GM12878 (cell line): ENCODE measurements around the gene SETBP1. TPM values are rescaled to one million over a fixed set of nuclear protein-coding genes. Genes with fewer than 3 reads are reported as not detected.

Experiments
- BCL3 ChIP-seq: IDR thresholded peaks from 2 replicates; pipeline ENCODE4 v1.6.1; 2011; ENCODE audit warnings: borderline replicate concordance, low read depth, mild to moderate bottlenecking, moderate library complexity, low read length; ENCODE audit not compliant: insufficient read depth, poor library complexity, severe bottlenecking
- BRCA1 ChIP-seq: IDR thresholded peaks from 2 replicates; pipeline ENCODE4 v1.6.1; 2011; ENCODE audit warnings: low read depth, low read length, improper control_type of control experiment
- CBX3 ChIP-seq: fragments of 200-600 bp; sonication (generic); IDR thresholded peaks from 2 replicates; pipeline ENCODE4 v1.6.1; 2016; ENCODE audit warnings: low read depth, borderline replicate concordance
- CBX5 ChIP-seq: sonication (generic); IDR thresholded peaks from 2 replicates; pipeline ENCODE4 v1.6.1; 2016; ENCODE audit warnings: low read depth, moderate library complexity, mild to moderate bottlenecking, inconsistent platforms
- EGR1 ChIP-seq, 2 experiments: IDR thresholded peaks; 1 replicate in 1 of 2; 2 replicates in 1 of 2; pipeline ENCODE4 v1.6.1; 2011 to 2012; ENCODE audit warnings: low read depth in 2 of 2, low read length in 2 of 2, borderline replicate concordance in 1 of 2, mild to moderate bottlenecking in 1 of 2, moderate library complexity in 1 of 2
- IKZF1 ChIP-seq: fragments of 450-650 bp; conservative IDR thresholded peaks from 2 replicates; pipeline ENCODE4 v1.6.1; 2017; ENCODE audit warnings: antibody characterized with exemption, mild to moderate bottlenecking
- LARP7 ChIP-seq: fragments of 450-650 bp; IDR thresholded peaks from 2 replicates; pipeline ENCODE4 v1.6.1; 2017; ENCODE audit warnings: mild to moderate bottlenecking
- MYC ChIP-seq: IDR thresholded peaks from 2 replicates; pipeline ENCODE4 v1.6.1; 2011; ENCODE audit warnings: mild to moderate bottlenecking, low read length, moderate library complexity, inconsistent platforms; ENCODE audit not compliant: insufficient read depth, insufficient replicate concordance, insufficient read length, severe bottlenecking
- NKRF ChIP-seq: fragments of 450-650 bp; conservative IDR thresholded peaks from 2 replicates; pipeline ENCODE4 v1.6.1; 2017; ENCODE audit warnings: mild to moderate bottlenecking, moderate library complexity
- NR2F1 ChIP-seq: fragments of 450-650 bp; conservative IDR thresholded peaks from 2 replicates; pipeline ENCODE4 v1.6.1; 2017; ENCODE audit warnings: mild to moderate bottlenecking
- SMC3 ChIP-seq: IDR thresholded peaks from 2 replicates; pipeline ENCODE4 v1.6.1; 2011; ENCODE audit warnings: low read length, improper control_type of control experiment, borderline replicate concordance
- STAT3 ChIP-seq: IDR thresholded peaks from 2 replicates; pipeline ENCODE4 v1.6.1; 2011; ENCODE audit warnings: low read depth, low read length, improper control_type of control experiment
- TAF1 ChIP-seq: IDR thresholded peaks from 2 replicates; pipeline ENCODE4 v1.6.1; 2011; ENCODE audit warnings: mild to moderate bottlenecking, low read depth, low read length, borderline replicate concordance
- TARDBP ChIP-seq: IDR thresholded peaks from 2 replicates; pipeline ENCODE4 v1.6.1; 2016; ENCODE audit warnings: borderline replicate concordance
- TCF3 ChIP-seq: IDR thresholded peaks from 2 replicates; pipeline ENCODE4 v1.6.1; 2012; ENCODE audit warnings: low read depth, mild to moderate bottlenecking, low read length, borderline replicate concordance; ENCODE audit not compliant: insufficient read depth
- ZNF687 ChIP-seq: fragments of 450-650 bp; IDR thresholded peaks from 2 replicates; pipeline ENCODE4 v1.6.1; 2017; ENCODE audit warnings: mild to moderate bottlenecking, moderate library complexity
- polyA plus RNA-seq, 11 experiments: library from polyadenylated mRNA; depleted of rRNA in 4 of 11; unstranded in 6 of 11; stranded (reverse) in 5 of 11; fragments of >200 nt; fragmentation: Nextera tagmentation in 4 of 11; fragmentation: Illumina TruSeq in 1 of 11; extraction: Ambion mirVana in 4 of 11; extraction: Trizol in 1 of 11; gene quantifications; 1 replicate in 1 of 11; 2 replicates in 10 of 11; pipeline versions ENCODE4 v1.2.1 to v1.2.3, GENCODE V29; 2011 to 2016; ENCODE audit warnings: inconsistent platforms in 2 of 11, missing spikeins in 2 of 11, low read depth in 1 of 11
- total RNA-seq, 4 experiments: library from RNA; depleted of rRNA in 3 of 4; stranded (reverse); fragments of >200 nt in 3 of 4; fragmentation: Illumina TruSeq in 1 of 4; extraction: Trizol in 1 of 4; gene quantifications; 2 replicates each; pipeline versions ENCODE4 v1.2.1 to v1.2.3, GENCODE V29; 2013 to 2021
- TF ChIP-seq, protein P1 (sequence below): IDR thresholded peaks from 2 replicates; pipeline ENCODE4 v1.6.1; 2012; ENCODE audit warnings: low read depth, low read length, improper control_type of control experiment

The SETBP1 gene
- total and polyA plus RNA-seq, 10 of the 15 experiments (the other 5 are each of a cell fraction or from before 2014, with no cell fraction given) = 0.99 to 29.7 (median 8.3) TPM

DNA sequence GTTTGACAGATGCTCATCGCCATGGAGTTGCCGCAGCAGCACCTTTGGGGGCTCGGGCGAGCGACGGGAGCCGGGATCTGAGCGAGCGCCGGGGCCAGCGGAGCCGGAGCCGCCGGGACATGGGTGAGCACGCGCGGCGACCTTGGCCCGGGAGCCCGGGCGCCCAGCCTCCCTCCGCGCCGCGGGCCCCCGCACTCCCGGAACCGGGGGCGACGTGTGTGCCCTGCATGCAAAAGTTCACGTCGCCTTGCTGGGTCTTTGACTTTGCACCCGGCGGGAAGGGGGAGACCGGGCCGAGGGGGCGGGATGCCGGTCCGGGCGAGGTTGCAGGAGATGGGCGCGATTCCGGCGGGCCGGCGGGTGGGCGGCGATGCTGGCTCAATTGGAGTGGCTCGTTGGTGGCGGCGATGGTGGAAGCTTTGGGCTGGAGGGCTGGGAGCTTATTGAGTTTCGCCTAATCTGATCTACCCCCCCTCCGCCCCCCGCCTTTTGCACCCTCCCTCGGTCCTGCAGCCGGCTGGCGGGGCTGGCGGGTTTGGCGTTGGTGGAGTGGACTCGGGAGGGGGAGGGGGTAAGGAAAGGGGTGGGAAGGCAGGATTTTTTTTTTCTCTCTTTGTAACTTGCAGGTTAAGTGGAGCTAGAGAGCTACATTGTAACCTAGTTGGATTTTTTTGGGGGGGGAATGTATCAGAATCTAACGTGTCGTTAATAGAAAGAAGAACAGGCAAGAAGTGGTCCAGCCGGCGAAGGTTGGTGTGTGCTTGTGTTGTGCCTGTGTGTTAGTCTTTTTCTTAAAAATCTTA is at the start of gene SETBP1 (continued):
- TF ChIP-seq TCF3 = no peak
- peak; percentile 80 for TF ChIP-seq IKZF1
- TF ChIP-seq EGR1 (IDR thresholded peaks at IDR 0.05; ENCODE audit: borderline replicate concordance in 1 of 2, low read depth in 2 of 2, low read length in 2 of 2) = peak in 1 of 2 experiments; percentile 63; a peak in 2 of 3 replicates
- peak; percentile 95 for TF ChIP-seq LARP7
- no peak for TF ChIP-seq MYC
- TF ChIP-seq CBX3 = no peak
- TF ChIP-seq STAT3 = no peak
- peak; percentile 84 for TF ChIP-seq NR2F1
- no peak for TF ChIP-seq CBX5
- TF ChIP-seq BCL3 = no peak
- TF ChIP-seq TARDBP = no peak
- no peak; the same call in 1 of the 2 replicates for TF ChIP-seq SMC3
- TF ChIP-seq ZNF687 = 0 out of 2 replicates have a peak, but pooled peaks have one; percentile 39
- TF ChIP-seq NKRF = peak; percentile 75; the same call in 1 of the 2 replicates
- TF ChIP-seq, protein P1, sequence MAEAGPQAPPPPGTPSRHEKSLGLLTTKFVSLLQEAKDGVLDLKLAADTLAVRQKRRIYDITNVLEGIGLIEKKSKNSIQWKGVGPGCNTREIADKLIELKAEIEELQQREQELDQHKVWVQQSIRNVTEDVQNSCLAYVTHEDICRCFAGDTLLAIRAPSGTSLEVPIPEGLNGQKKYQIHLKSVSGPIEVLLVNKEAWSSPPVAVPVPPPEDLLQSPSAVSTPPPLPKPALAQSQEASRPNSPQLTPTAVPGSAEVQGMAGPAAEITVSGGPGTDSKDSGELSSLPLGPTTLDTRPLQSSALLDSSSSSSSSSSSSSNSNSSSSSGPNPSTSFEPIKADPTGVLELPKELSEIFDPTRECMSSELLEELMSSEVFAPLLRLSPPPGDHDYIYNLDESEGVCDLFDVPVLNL = peak; percentile 33; the same call in 1 of the 2 replicates
- TF ChIP-seq TAF1 = peak; percentile 23; the same call in 1 of the 2 replicates
- TF ChIP-seq BRCA1 = no peak
